ENCODE data around the gene UGT2B17. TPM values are rescaled to one million over a fixed set of nuclear protein-coding genes. Genes with fewer than 3 reads are reported as not detected.

Gene UGT2B17
- total and polyA plus RNA-seq, 4 experiments from 2014 or later: not detected

Other genes starting within 250 kb of the UGT2B17 start
- gene YTHDC1, start 226.2 kb downstream of the UGT2B17 start, total RNA-seq: 100 to 1,000 TPM; 187 to 201 TPM
- 10 to 100 TPM; 11.2 to 32.7 TPM for gene YTHDC1, start 226.2 kb downstream of the UGT2B17 start, polyA plus RNA-seq
- not detected for gene TMPRSS11E, start 128.9 kb downstream of the UGT2B17 start, total RNA-seq
- under 1 TPM in 1 of 2 donors, not detected in 1; 0.27 TPM for gene TMPRSS11E, start 128.9 kb downstream of the UGT2B17 start, polyA plus RNA-seq
- not detected for gene UGT2B15, start 94.3 kb upstream of the UGT2B17 start, total RNA-seq
- not detected for gene UGT2B15, start 94.3 kb upstream of the UGT2B17 start, polyA plus RNA-seq
- not detected for gene UGT2B10, start 239.7 kb upstream of the UGT2B17 start, total RNA-seq
- gene UGT2B10, start 239.7 kb upstream of the UGT2B17 start, polyA plus RNA-seq: not detected